OCI-LY3 (cell line): ENCODE results near the gene SMAD6.

Source experiments
- EZH2phosphoT487 ChIP-seq: fragments of 200-600 bp; shearing (Covaris generic); IDR thresholded peaks from 2 replicates; pipeline ENCODE4 v1.6.1; 2018; ENCODE audit warnings: antibody characterized with exemption, mixed run types, low read depth
- TF ChIP-seq, protein P1 (sequence below): fragments of 200-600, 300-600 bp; sonication (generic); IDR thresholded peaks from 2 replicates; pipeline ENCODE4 v1.5.1; 2014; ENCODE audit warnings: antibody characterized with exemption, low read length, low read depth

DNA sequence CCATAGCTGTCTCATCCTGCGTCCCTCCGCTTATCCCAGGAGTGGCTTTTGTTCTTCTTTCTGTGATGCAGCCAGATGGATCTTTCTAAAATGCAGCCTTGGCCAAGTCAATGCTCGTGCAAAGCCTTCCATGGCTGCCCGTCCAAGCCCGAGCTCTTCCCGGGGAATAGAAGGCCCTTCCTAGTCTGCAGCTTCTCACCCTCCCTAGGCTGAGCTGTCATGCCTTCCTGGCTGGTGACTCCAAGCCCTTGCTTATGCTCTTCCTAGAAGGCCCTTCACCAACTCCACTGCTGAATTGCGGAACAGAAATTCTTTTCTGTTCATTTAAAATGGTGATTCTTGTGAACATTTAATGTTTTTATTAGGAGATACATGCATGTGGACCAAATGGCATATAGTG, 95.9 kb downstream of the SMAD6 start:
- TF ChIP-seq, protein P1, sequence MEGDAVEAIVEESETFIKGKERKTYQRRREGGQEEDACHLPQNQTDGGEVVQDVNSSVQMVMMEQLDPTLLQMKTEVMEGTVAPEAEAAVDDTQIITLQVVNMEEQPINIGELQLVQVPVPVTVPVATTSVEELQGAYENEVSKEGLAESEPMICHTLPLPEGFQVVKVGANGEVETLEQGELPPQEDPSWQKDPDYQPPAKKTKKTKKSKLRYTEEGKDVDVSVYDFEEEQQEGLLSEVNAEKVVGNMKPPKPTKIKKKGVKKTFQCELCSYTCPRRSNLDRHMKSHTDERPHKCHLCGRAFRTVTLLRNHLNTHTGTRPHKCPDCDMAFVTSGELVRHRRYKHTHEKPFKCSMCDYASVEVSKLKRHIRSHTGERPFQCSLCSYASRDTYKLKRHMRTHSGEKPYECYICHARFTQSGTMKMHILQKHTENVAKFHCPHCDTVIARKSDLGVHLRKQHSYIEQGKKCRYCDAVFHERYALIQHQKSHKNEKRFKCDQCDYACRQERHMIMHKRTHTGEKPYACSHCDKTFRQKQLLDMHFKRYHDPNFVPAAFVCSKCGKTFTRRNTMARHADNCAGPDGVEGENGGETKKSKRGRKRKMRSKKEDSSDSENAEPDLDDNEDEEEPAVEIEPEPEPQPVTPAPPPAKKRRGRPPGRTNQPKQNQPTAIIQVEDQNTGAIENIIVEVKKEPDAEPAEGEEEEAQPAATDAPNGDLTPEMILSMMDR, result no peak
- no peak for TF ChIP-seq EZH2phosphoT487
